ENCODE data around the gene TBC1D22A. TPM values are rescaled to one million over a fixed set of nuclear protein-coding genes. Genes with fewer than 3 reads are reported as not detected.

Gene TBC1D22A
- polyA plus RNA-seq, 1 donor from 2014 or later: 9.3 TPM

GRCh38 chr22:46723882-46724281 is 38.6 kb upstream of the TBC1D22A start:
- H2AFZ ChIP-seq (ENCODE audit: low read depth, low read length): no peak overlapping the region
- H3K4me2 ChIP-seq (ENCODE audit: low read length): no peak overlapping the region
- H3F3A ChIP-seq (ENCODE audit: insufficient read depth, low read length, poor library complexity, severe bottlenecking): no peaks in the 10 kb centered on the region
- TF ChIP-seq MXI1 (conservative IDR thresholded peaks at IDR 0.05; ENCODE audit: poor library complexity, severe bottlenecking) (no peak), EP300 (conservative IDR thresholded peaks at IDR 0.05; ENCODE audit: poor library complexity, severe bottlenecking) (no peak), CTCF (IDR thresholded peaks at IDR 0.05; ENCODE audit: poor library complexity, severe bottlenecking) (no peak), SMC3 (conservative IDR thresholded peaks at IDR 0.05; ENCODE audit: poor library complexity) (no peak), TAF1 (IDR thresholded peaks at IDR 0.05; ENCODE audit: low read depth) (no peak)
- no peak overlapping the region for H3K27ac ChIP-seq (ENCODE audit: low read length)
- H3K79me2 ChIP-seq (replicated peaks; ENCODE audit: insufficient read depth, low read length): peaks cover 14% of the 10 kb centered on the region
- H3K36me3 ChIP-seq (ENCODE audit: insufficient read depth, low read length): no peaks in the 10 kb centered on the region
- no peak overlapping the region for H3K9ac ChIP-seq (ENCODE audit: low read length)
- H4K20me1 ChIP-seq (ENCODE audit: insufficient read depth): no peaks in the 10 kb centered on the region
- no peaks in the 10 kb centered on the region for H3K9me2 ChIP-seq (ENCODE audit: insufficient read depth, low read length)
- no peak overlapping the region for H3K4me3 ChIP-seq (ENCODE audit: low read length)
- no peaks in the 10 kb centered on the region for H3K9me3 ChIP-seq (ENCODE audit: low read length)
- no peaks in the 10 kb centered on the region for H3K27me3 ChIP-seq (ENCODE audit: insufficient read depth, low read depth, low read length)

- Histone ChIP-seq H4K20me1 (ENCODE audit: insufficient read depth) (no peaks in the 10 kb centered on the region), H3K79me2 (replicated peaks; ENCODE audit: insufficient read depth, low read length) (peaks cover 17% of the 10 kb centered on the region), H3K9me3 (ENCODE audit: low read length) (no peaks in the 10 kb centered on the region)
Measured at GRCh38 chr22:46725096-46725495, 37.4 kb upstream of the TBC1D22A start.

More at GRCh38 chr22:46725096-46725495, 37.4 kb upstream of the TBC1D22A start:
- no peak overlapping the region for H3K4me2 ChIP-seq (ENCODE audit: low read length)
- no peak overlapping the region for H3K27ac ChIP-seq (ENCODE audit: low read length)
- H3K27me3 ChIP-seq (ENCODE audit: insufficient read depth, low read depth, low read length): no peaks in the 10 kb centered on the region
- no peak for TF ChIP-seq MXI1 (conservative IDR thresholded peaks at IDR 0.05; ENCODE audit: poor library complexity, severe bottlenecking)
- TF ChIP-seq EZH2 (IDR thresholded peaks at IDR 0.05; ENCODE audit: borderline replicate concordance, insufficient read depth, low read length, poor library complexity, severe bottlenecking): no peak
- TF ChIP-seq RAD21 (conservative IDR thresholded peaks at IDR 0.05): no peak
- TF ChIP-seq POLR2AphosphoS5 (IDR thresholded peaks at IDR 0.05): no peak
- no peak for TF ChIP-seq REST (IDR thresholded peaks at IDR 0.05; ENCODE audit: borderline replicate concordance)
- no peak for TF ChIP-seq TAF1 (IDR thresholded peaks at IDR 0.05; ENCODE audit: low read depth)
- no peak for TF ChIP-seq SMC3 (conservative IDR thresholded peaks at IDR 0.05; ENCODE audit: poor library complexity)
- TF ChIP-seq EP300 (conservative IDR thresholded peaks at IDR 0.05; ENCODE audit: poor library complexity, severe bottlenecking): no peak
- TF ChIP-seq CTCF (IDR thresholded peaks at IDR 0.05; ENCODE audit: poor library complexity, severe bottlenecking): no peak
- H3K36me3 ChIP-seq (ENCODE audit: insufficient read depth, low read length): no peaks in the 10 kb centered on the region
- no peak overlapping the region for H2AFZ ChIP-seq (ENCODE audit: low read depth, low read length)
- no peaks in the 10 kb centered on the region for H3F3A ChIP-seq (ENCODE audit: insufficient read depth, low read length, poor library complexity, severe bottlenecking)
- H3K9me2 ChIP-seq (ENCODE audit: insufficient read depth, low read length): no peaks in the 10 kb centered on the region
- no peak overlapping the region for H3K9ac ChIP-seq (ENCODE audit: low read length)
- no peak overlapping the region for H3K4me3 ChIP-seq (ENCODE audit: low read length)
